Eye (tissue), 1 donor: ENCODE measurements around the gene AP1AR.
"Not testable (repeated sequence)": the region's sequence is repeated elsewhere in the genome, so short reads cannot be mapped to it uniquely, and the experiment has no call there.

ENCODE experiments used
- DNase-seq: peaks from one replicate; pipeline ENCODE4 v3.0.0-alpha.2; 2015

Gene AP1AR

GRCh38 chr4:112231779-112232713, at the start of gene AP1AR:
Gene AP1AR (plus strand): TSS chr4:112231787. CDS start chr4:112232092, 305 bp downstream.
- peak; percentile 96 for DNase-seq

- DNase-seq = no peak
These were observed 49.0 kb upstream of the AP1AR start for GRCh38 chr4:112182604-112183003.

GRCh38 chr4:112183252-112183651, 48.3 kb upstream of the AP1AR start:
- DNase-seq = no peak

GRCh38 chr4:112184438-112184837, 47.1 kb upstream of the AP1AR start:
- no peak for DNase-seq

- no peak for DNase-seq
These were observed 46.3 kb upstream of the AP1AR start for GRCh38 chr4:112185334-112185733.

- DNase-seq = no peak
These were observed 45.6 kb upstream of the AP1AR start for GRCh38 chr4:112185740-112186670.

GRCh38 chr4:112189754-112190153, 41.8 kb upstream of the AP1AR start:
- no peak for DNase-seq

- DNase-seq = no peak
These were observed 40.9 kb upstream of the AP1AR start for GRCh38 chr4:112190684-112191083.

- DNase-seq = no peak
These were observed 35.1 kb upstream of the AP1AR start for GRCh38 chr4:112196461-112196860.

GRCh38 chr4:112199041-112199440, 32.5 kb upstream of the AP1AR start:
- no peak for DNase-seq

- DNase-seq = no peak
These were observed 29.6 kb upstream of the AP1AR start for GRCh38 chr4:112201915-112202505.

- no peak for DNase-seq
These were observed 28.0 kb upstream of the AP1AR start for GRCh38 chr4:112203593-112203992.

GRCh38 chr4:112206431-112206830, 25.2 kb upstream of the AP1AR start:
- no peak for DNase-seq

GRCh38 chr4:112208137-112209095, 23.2 kb upstream of the AP1AR start:
- not testable (repeated sequence) for DNase-seq

- DNase-seq = no peak
These were observed 20.8 kb upstream of the AP1AR start for GRCh38 chr4:112210777-112211176.

- DNase-seq = no peak
These were observed 18.5 kb upstream of the AP1AR start for GRCh38 chr4:112213091-112213490.

GRCh38 chr4:112213856-112214255, 17.7 kb upstream of the AP1AR start:
- no peak for DNase-seq

GRCh38 chr4:112214390-112215264, 17.0 kb upstream of the AP1AR start:
- DNase-seq = peak; percentile 38

GRCh38 chr4:112219826-112220366, 11.7 kb upstream of the AP1AR start:
- no peak for DNase-seq

GRCh38 chr4:112222219-112222955, 9.2 kb upstream of the AP1AR start:
- no peak for DNase-seq
